GM12891 (cell line): ENCODE data around the gene COL17A1.

ENCODE experiments used
- PAX5 ChIP-seq: IDR thresholded peaks from 2 replicates; pipeline ENCODE4 v1.6.1; 2011; ENCODE audit warnings: low read length, moderate library complexity, mild to moderate bottlenecking; ENCODE audit not compliant: insufficient read depth, severe bottlenecking
- POLR2A ChIP-seq: IDR thresholded peaks from 2 replicates; pipeline ENCODE4 v1.6.1; 2011; ENCODE audit warnings: low read depth, low read length, control low read depth
- POLR2AphosphoS5 ChIP-seq: IDR thresholded peaks from 2 replicates; pipeline ENCODE4 v1.6.1; 2011; ENCODE audit warnings: low read depth, low read length, control low read depth
- SPI1 ChIP-seq: IDR thresholded peaks from 2 replicates; pipeline ENCODE4 v1.6.1; 2011; ENCODE audit warnings: low read depth, low read length, control low read depth
- TAF1 ChIP-seq: IDR thresholded peaks from 2 replicates; pipeline ENCODE4 v1.6.1; 2011; ENCODE audit warnings: low read depth, low read length, control low read depth

- TF ChIP-seq POLR2A: no peak
- TF ChIP-seq POLR2AphosphoS5: no peak
- no peak for TF ChIP-seq SPI1
- no peak for TF ChIP-seq TAF1
- no peak for TF ChIP-seq PAX5
These were observed 42.4 kb downstream of the COL17A1 start for GRCh38 chr10:104043185-104043830.
